Activated CD4-positive, alpha-beta T cell treated with anti-CD3 and anti-CD28 coated beads for 4 hours (primary cell): Measurements from ENCODE around the gene NIPAL4.

Experiments used
- DNase-seq, 2 donors: peaks; one replicate each; pipeline ENCODE4 v3.0.0-alpha.2; 2020

Gene NIPAL4

GRCh38 chr5:157518963-157519362 is 59.0 kb downstream of the NIPAL4 start:
- no peak for DNase-seq

- no peak for DNase-seq
These were observed 59.7 kb downstream of the NIPAL4 start for GRCh38 chr5:157519579-157520253.

GRCh38 chr5:157520911-157521703 is 61.1 kb downstream of the NIPAL4 start:
- DNase-seq, result no peak

- no peak for DNase-seq
These were observed 61.7 kb downstream of the NIPAL4 start for GRCh38 chr5:157521704-157522029.

- DNase-seq, result no peak
These were observed 64.0 kb downstream of the NIPAL4 start for GRCh38 chr5:157523976-157524375.
